HG02885 (cell line): ENCODE data around the gene SNRK.
A peak's percentile ranks its signal among the peaks of the same experiment; 100 is the strongest.

Experiments
- ATAC-seq: cut with Tn5 transposase; IDR thresholded peaks from one replicate; pipeline ENCODE4 v1.9.1; 2021; ENCODE audit warnings: mild to moderate bottlenecking; ENCODE audit not compliant: unreplicated experiment, poor library complexity

The SNRK gene

DNA sequence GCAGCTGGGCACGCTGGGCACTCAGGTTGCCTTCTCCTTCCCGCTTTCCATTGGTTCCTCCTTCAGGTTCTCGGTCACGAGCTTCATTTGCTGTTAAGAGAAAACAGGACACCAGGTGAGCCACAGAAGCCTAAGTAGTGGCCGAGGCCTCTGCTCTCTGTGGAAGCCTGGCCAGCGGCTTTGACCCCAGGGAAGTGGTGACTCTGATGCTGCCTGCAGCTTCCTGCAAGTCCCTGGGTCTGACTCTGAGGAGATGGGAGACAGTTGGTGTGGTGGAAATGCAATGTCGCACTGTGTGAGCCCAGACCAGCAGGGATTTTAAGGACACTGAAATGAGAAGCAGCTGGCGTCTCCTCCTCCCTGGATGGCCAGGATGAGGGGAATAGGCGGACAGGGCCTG, 80.5 kb downstream of the SNRK start:
- no peak for ATAC-seq

DNA sequence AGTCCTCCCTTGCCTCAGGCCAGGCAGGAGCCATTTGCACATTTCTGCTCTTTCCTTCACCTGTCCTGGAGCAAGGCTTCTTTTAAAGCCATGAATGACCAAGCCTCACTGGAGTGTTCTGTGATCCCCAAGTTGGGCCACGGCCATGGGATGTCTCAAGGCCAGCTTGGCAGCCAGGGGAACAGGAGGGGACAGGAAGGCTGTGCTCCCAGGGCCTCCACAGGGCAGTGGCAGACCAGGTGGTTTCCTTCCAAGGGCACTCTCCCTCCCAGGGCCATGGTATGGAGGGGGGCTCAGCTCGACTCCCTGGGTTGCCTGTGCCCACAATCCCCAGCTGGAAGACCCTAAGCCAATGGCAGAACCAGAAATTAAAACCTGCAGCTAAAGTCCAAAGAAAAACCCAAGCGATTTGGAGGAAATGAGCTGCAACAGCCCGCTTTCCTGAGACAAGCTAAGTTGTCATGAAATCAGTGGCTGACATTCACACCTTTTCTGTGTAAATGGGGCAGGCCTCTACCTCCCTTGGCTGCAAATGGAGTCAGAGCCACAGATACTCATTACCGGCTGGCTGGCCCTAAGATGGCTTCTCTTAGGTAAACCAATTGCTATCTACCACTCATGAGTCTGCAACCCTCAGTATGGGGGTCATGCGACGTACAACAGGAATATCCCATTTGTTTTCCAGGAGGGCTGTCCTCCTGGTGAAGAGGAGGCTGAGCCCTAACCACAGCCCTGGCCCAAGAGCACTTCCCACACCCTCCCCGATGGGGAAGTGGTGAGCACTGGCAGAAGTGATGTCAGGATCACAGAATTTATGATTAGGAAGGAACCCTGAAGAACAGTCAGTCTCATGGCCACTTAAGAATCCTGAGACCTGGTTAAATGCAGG, 83.3 kb downstream of the SNRK start:
- ATAC-seq: no peak

DNA sequence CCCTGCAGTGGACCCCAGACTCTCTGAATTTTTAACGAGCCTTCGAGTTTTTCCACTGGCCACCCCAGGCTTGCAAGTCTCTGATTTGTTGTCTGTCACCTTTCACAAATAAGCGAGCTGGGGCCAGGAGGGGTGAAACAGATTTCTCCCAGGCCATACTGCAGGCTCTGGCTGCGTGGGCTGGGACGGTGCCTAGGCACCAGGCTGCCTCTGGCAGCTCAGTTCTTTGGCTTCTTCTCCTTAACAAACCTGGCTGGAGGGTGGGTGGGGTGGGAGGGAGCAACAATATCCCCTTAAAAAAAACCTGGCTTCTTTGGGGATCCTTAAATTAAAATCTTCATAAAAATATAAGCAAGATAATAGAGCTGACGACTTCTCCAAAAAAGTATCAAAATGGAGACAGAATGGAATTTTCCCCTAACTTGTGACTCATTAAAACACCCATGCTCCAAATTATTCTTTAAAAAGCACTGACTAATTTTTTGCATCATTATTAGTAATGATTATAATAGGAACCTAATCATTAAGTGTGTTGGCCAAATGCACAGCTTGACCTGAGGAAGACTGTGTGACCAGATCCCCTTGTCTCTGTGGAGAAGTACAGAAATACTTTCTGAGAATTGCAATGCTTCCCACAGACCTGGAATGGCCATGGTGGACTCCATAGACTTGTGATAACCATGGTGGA, 84.1 kb downstream of the SNRK start:
- ATAC-seq: no peak

DNA sequence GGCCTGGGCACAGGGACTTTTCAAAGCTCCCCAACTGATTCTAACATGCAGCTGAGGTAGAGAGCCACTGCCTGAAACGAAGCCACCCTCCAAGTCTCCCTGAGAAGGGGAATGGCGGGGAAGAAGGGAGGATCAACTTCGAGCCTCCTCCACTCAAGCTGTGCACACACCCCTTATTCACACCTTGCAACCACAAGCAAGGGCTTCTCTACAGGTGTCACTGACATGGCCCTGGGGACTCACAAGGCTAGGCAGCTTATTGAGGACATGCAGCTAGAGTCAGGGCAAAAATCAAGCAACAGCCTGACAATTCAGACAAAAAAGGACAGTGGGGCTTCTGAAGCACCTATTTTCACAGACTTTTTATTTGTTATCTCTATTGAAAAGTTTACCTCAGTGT, 85.2 kb downstream of the SNRK start:
- ATAC-seq: no peak

DNA sequence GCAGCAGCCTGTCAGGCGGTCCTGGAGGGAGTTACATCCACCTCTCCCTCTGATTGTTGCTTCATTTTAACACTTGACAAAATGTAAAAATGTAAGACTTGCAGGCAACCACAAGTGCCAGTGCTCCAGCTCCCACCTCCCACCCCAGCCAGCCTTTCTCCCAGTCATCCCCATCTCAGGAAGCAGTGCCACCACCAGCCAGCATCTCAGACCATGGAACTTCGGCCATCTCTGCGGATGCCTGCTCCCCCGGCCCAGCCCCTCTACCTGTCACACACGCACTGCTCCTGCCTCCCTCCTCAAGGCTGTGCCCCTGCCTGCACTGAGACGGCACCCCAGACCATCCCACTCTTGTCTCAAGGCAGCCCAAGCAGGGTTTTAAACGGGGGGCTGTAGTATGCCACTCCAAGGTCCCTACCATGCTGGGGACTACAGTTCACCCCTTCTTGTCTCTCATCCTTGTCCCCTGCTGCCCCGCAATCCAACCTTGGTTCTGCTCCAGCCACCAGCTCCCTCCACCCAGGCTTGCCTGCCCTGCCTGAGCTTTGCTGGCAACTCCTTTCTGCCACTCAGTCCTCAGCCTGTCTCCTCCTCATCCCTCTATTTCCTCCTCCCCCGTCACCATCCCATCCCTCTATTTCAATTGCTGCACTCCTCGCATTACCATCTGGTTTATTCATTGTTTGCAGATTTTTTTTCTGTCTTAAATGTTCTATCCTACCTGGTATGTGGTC, 85.8 kb downstream of the SNRK start:
- no peak for ATAC-seq

DNA sequence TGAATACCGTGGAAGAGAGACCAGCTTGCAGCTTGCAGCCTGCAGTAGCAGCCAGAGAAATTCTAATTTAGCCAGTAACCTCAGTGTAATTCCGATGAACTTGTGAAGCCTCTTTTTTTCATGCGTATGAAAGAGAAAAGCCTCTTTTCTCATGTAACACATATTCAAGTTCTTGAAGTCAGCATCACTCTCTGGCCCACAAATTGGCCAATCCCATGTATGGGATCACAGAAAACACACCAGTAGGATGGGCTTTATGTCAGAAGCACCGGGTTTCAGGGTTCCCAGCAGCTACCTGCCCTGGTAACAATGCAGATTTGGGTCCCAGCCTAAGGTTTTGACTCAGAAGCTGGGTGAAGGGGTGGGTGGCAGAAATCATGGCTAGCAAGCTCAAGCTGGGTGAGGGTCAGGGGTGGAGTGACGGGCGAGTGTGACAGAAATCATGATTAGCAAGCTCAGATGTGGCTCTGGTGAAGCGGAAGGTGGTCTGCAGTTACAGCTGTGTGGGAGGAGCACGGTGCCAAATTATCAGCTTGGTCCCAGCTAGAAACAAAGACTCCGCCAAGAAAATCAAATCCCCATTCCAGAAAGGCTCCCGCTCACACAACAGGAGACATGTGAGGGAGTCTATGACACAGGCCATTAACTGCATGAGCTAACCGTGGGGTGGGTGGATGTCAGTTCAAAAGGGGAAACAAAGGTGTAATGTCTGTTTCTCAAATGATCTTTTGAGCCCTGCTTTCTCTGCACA, 86.6 kb downstream of the SNRK start:
- ATAC-seq: no peak

DNA sequence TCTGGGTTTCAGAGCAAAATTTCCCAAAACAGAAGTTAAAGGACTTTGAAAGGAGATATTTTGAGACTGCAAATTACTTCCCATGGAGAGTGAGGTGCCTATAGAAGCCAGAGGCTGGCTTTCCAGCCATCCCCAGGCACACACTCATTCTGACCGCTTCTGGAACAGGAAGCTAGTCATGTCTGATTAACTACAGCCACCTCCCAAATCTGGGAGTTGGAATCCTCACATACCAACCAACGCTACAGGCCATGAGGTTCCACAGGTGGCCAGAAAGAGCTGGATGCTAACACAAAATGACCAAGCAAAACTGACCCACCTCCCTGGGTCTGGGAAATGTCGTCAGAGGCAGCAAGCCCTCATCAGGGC, 87.2 kb downstream of the SNRK start:
- no peak for ATAC-seq

DNA sequence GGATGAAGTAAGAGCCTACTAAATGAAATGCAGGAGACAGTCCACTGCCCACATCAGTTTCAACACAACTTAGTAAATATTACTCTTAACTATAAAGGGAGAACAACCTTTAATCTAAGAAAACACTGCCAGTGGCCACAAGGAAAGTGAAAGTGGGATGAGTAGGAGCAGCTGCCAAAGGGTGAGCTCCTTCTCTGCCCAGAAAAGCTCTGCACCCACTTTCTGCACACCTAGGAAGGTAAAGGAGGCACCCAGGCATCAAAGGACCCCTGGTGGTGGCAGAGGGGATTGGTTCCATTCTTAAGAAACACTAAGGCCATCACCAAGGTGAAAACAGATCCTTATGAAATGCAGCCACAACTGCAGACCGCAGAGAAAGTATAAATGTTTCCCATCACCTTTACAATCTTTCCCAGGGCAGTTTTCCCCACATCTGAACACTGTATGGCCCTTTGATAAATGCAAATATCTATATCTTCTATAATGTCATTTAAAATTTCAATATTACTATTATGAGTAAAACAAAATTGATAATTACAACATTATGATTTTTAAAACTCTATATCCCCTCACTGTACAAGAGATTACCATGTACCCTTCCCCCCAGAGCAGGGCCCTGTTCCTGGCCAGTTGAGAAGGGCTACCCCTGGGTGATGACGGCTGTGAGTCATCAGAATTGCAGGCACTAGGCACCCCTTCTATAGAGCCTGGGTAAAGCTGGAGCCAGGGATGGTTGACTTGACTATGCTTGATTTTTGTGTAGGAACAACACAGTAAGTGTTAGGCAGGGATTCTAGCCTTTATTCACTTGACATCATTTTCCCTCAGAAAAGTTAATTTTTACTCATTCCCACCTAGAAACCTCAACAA, 92.0 kb downstream of the SNRK start:
- peak; percentile 68 for ATAC-seq

DNA sequence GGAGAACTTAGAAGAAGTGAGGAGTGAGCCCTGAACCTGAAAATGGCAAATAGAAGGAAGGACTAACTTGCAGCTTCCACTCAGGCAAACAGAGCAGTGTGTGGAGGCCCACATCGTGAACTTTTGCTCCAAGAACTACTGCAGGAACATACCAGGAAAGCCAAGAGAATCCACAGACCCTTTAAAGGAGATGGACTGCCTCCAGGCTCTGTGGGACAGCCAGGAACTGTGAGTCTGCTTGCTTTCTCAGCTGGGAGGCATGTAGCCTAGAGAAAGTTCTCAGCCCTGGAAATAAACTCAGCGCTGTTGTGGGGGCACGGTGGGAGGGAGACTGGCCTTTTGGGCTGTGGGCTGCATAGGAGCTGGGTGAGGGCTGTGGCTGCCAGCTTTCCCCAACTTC, 93.0 kb downstream of the SNRK start:
- ATAC-seq: no peak

DNA sequence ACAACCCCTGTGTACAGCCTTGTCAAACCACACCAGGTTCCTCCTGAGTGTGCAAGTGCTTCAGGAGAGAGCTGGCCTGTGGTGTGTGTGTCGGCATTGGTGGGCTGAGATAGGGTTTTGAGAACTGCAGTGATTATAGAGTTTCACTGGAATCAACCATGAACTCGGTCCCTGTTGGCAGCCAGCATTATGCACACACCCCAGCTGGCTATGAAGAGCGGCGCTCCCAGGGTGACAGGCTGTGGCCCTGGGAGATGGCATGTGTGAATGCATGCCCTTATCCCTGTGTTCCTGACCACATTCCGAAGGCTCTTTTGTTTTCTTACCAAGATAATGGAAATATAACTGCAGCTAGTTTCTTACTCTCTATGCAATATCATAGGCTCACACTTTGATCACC, 101.8 kb downstream of the SNRK start:
- ATAC-seq: no peak

DNA sequence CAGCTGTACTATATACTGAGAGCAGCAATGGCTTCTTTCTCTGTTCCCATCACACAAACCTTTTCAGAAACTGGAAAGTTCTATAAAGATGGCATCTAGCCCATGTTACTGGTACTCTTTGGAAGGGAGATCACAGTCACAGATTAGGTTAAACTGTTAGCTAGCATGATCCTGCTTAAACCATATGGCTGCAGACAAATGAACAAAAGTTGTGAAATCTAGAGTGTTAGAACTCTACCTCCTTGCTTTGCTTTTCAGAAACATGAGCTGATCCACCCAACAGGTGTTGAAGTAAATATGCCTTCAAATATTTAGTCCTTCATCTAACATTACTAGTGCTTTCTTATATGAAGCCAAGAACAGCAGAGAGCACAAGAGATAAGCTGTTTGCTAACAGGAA, 102.6 kb downstream of the SNRK start:
- no peak for ATAC-seq

DNA sequence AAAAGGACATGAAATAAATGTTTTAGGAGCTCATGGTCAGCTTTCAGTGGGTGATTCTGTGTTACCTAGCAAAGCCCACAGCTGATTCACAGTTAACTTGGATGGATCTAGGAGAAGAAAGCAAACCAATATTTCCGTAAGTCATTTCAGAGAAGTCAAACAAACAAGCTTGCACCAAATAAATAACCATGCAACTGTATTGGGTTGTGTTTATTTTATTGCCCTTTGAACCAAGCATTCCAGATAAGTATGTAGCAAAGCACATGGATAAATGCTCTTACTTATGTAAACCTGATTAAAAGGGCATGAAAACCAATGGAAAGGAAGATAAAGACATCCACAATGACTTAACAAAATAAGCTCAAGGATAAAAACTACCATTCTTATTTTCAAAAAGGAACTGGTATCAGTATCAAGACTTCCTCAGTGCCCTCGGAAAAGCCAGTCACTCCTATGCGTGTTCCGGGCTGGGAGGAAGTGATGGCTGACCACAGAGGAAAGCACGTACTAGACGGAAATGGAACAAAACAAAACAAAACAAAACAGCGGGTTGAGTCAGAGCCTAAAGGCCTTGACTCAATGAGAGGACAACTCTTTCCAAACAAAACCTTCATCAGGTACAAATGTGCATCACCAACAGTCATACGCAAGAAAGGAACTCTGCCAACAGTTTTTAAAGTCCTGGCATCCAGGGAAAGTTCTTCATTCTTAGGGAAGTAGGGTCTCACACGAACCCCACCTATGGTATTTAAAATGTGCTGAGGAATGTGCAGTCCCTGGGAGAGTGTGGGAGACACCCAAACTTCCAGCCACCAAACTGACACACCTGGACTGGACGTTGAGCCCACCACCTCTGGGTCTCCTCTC, 103.3 kb downstream of the SNRK start:
- peak; percentile 64 for ATAC-seq

DNA sequence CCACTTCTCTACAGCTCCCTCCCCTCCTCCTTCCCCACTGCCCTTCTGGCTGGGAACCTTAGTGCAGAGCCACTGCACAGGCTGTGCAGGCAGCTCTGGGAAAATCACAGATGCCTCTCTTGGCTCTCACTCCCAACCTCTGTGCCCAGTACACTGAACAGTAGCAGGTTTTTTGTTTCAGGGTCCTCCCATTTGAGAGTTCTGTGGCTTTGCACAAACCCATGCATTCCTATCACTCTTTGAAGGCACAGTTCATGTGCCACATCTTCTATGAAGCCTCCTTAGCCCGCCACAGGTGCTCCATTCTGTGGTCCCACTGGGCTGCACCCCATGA, 103.9 kb downstream of the SNRK start:
- ATAC-seq: no peak

DNA sequence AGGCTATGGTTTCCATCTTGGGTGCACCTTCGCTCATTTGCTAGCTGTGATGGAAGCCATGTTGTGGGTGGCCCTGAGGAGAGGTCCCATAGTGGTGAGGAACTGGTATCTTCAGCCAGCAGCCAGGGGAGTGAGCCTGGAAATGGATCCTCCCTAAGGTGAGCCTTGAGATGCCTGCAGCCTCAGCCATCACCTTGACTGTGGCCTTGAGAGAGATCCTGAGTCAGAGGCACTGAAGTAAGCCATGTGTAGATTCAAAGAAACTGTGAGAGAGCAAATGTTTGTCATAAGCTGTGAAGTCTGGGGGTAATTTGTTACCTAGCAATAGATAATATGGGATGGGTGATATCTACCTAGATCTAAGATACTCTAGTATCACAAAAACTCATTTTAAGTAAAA, 105.3 kb downstream of the SNRK start:
- ATAC-seq: no peak

DNA sequence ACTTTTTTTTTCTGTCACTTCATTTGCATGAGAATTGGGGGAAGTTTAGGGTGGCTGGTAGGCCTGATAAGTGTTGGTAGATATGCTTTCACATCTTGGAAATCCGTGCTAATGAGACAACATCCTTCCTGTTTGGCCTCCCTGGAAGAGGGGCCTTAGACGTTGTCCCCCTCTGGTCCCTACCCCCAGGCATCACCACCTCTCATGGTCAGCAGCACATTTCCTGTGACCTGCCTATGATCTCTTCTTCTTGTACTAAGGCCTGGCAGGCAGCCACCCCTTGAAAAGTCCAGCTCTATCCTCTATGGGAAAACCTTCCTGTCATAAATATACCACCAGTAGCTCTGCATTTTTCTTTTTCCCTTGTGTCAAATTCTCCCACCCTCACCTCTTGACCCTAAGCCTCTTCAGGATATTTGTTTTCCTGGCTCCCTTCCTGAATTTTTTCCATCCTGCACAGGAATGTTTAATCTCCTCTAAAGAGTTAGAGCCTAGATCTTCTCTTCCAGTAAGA, 107.8 kb downstream of the SNRK start:
- no peak for ATAC-seq

DNA sequence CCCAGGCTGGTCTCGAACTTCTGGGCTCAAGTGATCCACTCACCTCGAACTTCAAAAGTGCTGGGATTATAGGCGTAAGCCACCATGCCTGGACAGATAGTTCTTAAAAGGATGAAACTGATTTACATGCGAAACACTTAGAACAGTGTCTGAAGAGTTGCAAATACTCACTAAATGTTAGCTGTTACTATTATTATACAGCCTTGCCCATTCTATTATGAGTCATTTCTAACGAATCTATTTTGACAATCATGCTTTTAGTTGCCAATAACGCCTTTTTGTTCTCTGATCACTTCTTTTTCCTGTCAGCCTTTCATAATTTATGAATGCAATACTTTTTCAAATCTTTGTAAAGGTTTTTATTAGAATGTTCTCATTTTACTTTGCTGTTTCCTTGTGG, 112.7 kb downstream of the SNRK start:
- peak; percentile 48 for ATAC-seq

DNA sequence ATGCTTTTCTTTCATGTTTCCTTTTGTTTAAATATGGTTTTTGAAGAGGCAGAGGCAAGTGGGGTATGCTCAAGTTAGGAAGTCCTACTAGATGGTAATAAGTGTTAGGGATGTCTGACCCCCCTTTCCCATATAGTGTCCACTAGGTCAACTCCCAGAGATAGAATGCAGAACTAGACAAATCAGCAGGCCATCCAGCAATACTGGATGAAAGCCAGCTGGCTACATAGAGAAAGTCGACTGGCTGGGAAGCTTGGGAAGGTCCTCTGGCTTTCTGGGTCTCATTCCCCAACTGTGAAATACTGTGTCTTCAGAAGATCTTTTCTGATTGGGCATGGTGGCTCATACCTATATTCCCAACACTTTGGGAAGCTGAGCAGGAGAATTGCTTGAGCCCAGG, 113.8 kb downstream of the SNRK start:
- ATAC-seq: no peak
